ENCODE measurements around the gene MYO15A. TPM values are rescaled to one million over a fixed set of nuclear protein-coding genes. Genes with fewer than 3 reads are reported as not detected.

Gene MYO15A
- total RNA-seq, 1 donor from 2014 or later = 3.3 TPM

- peaks cover 57% of the 10 kb centered on the region for H3K36me3 ChIP-seq
- TF ChIP-seq CTCF (IDR thresholded peaks at IDR 0.05) = no peak
- no peaks in the 10 kb centered on the region for H3K9me3 ChIP-seq
- no peak overlapping the region for H3K4me3 ChIP-seq
- ATAC-seq (peak; percentile 33 to 36), DNase-seq (no peak)
- peaks cover 64% of the 10 kb centered on the region for H3K4me1 ChIP-seq
- H3K27me3 ChIP-seq (ENCODE audit: low read depth) = no peaks in the 10 kb centered on the region
- no peak overlapping the region for H3K27ac ChIP-seq
- intact Hi-C loops (cut with DNase I) = no loop called here
Observed at GRCh38 chr17:18191236-18191667, 82.7 kb downstream of the MYO15A start.

- ATAC-seq = no peak
- Histone ChIP-seq H3K36me3 (peaks cover 64% of the 10 kb centered on the region), H3K4me3 (no peak overlapping the region), H3K4me1 (peaks cover 57% of the 10 kb centered on the region), H3K27me3 (ENCODE audit: low read depth) (no peaks in the 10 kb centered on the region), H3K9me3 (no peaks in the 10 kb centered on the region), H3K27ac (no peak overlapping the region)
- intact Hi-C loops (cut with DNase I) = no loop called here
- DNase-seq = no peak
- peak; percentile 15 for TF ChIP-seq CTCF (IDR thresholded peaks at IDR 0.05)
Observed at GRCh38 chr17:18191967-18192366, 83.4 kb downstream of the MYO15A start.

GRCh38 chr17:18194394-18194793 lies 85.8 kb downstream of the MYO15A start:
- Histone ChIP-seq H3K27ac (no peak overlapping the region), H3K4me1 (peaks cover 54% of the 10 kb centered on the region), H3K9me3 (no peaks in the 10 kb centered on the region), H3K36me3 (peaks cover 63% of the 10 kb centered on the region), H3K27me3 (ENCODE audit: low read depth) (no peaks in the 10 kb centered on the region), H3K4me3 (no peak overlapping the region)
- ATAC-seq = no peak
- intact Hi-C loops (cut with DNase I) = no loop called here
- no peak for TF ChIP-seq CTCF (IDR thresholded peaks at IDR 0.05)
- no peak for DNase-seq

GRCh38 chr17:18194804-18195203 lies 86.2 kb downstream of the MYO15A start:
- Histone ChIP-seq H3K36me3 (peaks cover 65% of the 10 kb centered on the region), H3K4me3 (no peak overlapping the region), H3K27ac (no peak overlapping the region), H3K9me3 (no peaks in the 10 kb centered on the region), H3K4me1 (peaks cover 53% of the 10 kb centered on the region), H3K27me3 (ENCODE audit: low read depth) (no peaks in the 10 kb centered on the region)
- TF ChIP-seq CTCF (IDR thresholded peaks at IDR 0.05) = no peak
- DNase-seq (no peak), ATAC-seq (no peak)
- intact Hi-C loops (cut with DNase I) = no loop called here

GRCh38 chr17:18195246-18195645 lies 86.7 kb downstream of the MYO15A start:
- DNase-seq (no peak), ATAC-seq (no peak)
- Histone ChIP-seq H3K27ac (no peak overlapping the region), H3K4me1 (peaks cover 51% of the 10 kb centered on the region), H3K27me3 (ENCODE audit: low read depth) (no peaks in the 10 kb centered on the region), H3K36me3 (peaks cover 63% of the 10 kb centered on the region), H3K4me3 (no peak overlapping the region), H3K9me3 (no peaks in the 10 kb centered on the region)
- intact Hi-C loops (cut with DNase I) = no loop called here
- TF ChIP-seq CTCF (IDR thresholded peaks at IDR 0.05) = no peak

All from lower lobe of right lung (tissue), 2 donors.